K562 (cell line): ENCODE results near the gene FAM114A1. TPM values are rescaled to one million over a fixed set of nuclear protein-coding genes. Genes with fewer than 3 reads are reported as not detected.

Source experiments
- ATAC-seq: fragments of 200-7000 bp; cut with Tn5 transposase; 3 replicates; pipeline ENCODE4 v1.9.1; 2020; ENCODE audit warnings: moderate library complexity
- BruUV-seq: library from RNA; stranded (reverse); fragments of 400-500 nt; replicated peaks from 2 replicates; lab custom pipeline; 2021; lab: Mats Ljungman, UMichigan
- CTCF ChIA-PET: fragments of 300-600 bp; formaldehyde crosslinking; extraction: SDS; loops from one replicate; lab custom pipeline; 2021; ENCODE audit warnings: low intra/inter-chr PET ratio; lab: Yijun Ruan, JAX
- POLR2A ChIA-PET: fragments of 300-600, 350-650 bp; sonication (Branson Sonifier 250); formaldehyde crosslinking; extraction: SDS; loops from one replicate; lab custom pipeline; 2021; ENCODE audit warnings: antibody characterized with exemption, inconsistent platforms; lab: Yijun Ruan, JAX
- DNase-seq, 4 experiments: peaks; one replicate each; pipeline versions ENCODE4 v3.0.0 to v3.0.0-alpha.2; 2011 to 2018; ENCODE audit warnings: low spot score in 3 of 4, mixed read lengths in 3 of 4; ENCODE audit errors: extremely low read depth in 1 of 4
- FAIRE-seq: peaks from 2 replicates; lab custom pipeline; 2011; peaks lifted over from hg19 to GRCh38; lab: Jason Lieb, UNC
- H2AFZ ChIP-seq: 2 replicates; pipeline ENCODE4 v1.6.0; 2011; ENCODE audit warnings: low read depth, low read length, control low read depth, inconsistent platforms
- H3K27ac ChIP-seq: fragments of 200-600 bp; 3 replicates; pipeline ENCODE4 v1.8.0; 2011; ENCODE audit warnings: low read depth, mild to moderate bottlenecking, control low read depth, inconsistent platforms, low read length, moderate library complexity, mixed read lengths; ENCODE audit errors: extremely low read depth
- H3K27me3 ChIP-seq, 2 experiments: fragments of 300-600 bp in 1 of 2; 2 replicates in 1 of 2; 3 replicates in 1 of 2; pipeline versions ENCODE4 v1.6.0 to v1.8.0; 2011; ENCODE audit warnings: inconsistent platforms in 2 of 2, low read length in 2 of 2, mild to moderate bottlenecking in 1 of 2, mixed read lengths in 1 of 2, moderate library complexity in 1 of 2; ENCODE audit not compliant: control insufficient read depth in 2 of 2, insufficient read depth in 2 of 2
- H3K36me3 ChIP-seq: fragments of 300-600 bp; 3 replicates; pipeline ENCODE4 v1.8.0; 2011; ENCODE audit warnings: mild to moderate bottlenecking, low read length, inconsistent platforms; ENCODE audit not compliant: control insufficient read depth, insufficient read depth
- H3K4me1 ChIP-seq, 2 experiments: fragments of 200-600 bp in 1 of 2; replicated peaks in 1 of 2; 2 replicates in 1 of 2; 3 replicates in 1 of 2; pipeline versions ENCODE4 v1.5.1 to v1.8.0; 2011; ENCODE audit warnings: inconsistent platforms in 2 of 2, low read length in 2 of 2, mild to moderate bottlenecking in 1 of 2, mixed read lengths in 1 of 2, moderate library complexity in 1 of 2; ENCODE audit not compliant: control insufficient read depth in 2 of 2, insufficient read depth in 2 of 2
- H3K4me2 ChIP-seq: 2 replicates; pipeline ENCODE4 v1.6.1; 2011; ENCODE audit warnings: low read length, control low read depth, inconsistent platforms, mixed read lengths; ENCODE audit not compliant: insufficient read depth
- H3K4me3 ChIP-seq: fragments of 200-600 bp; sonication (generic), shearing (Covaris generic); 2 replicates; pipeline ENCODE4 v1.5.1; 2016; ENCODE audit warnings: control low read depth, inconsistent platforms
- H3K79me2 ChIP-seq: fragments of 200-600 bp; 3 replicates; pipeline ENCODE4 v1.8.0; 2011; ENCODE audit warnings: low read length, inconsistent platforms; ENCODE audit not compliant: control insufficient read depth, insufficient read depth
- H3K9ac ChIP-seq, 2 experiments: 2 replicates each; pipeline versions ENCODE4 v1.6.0 to v1.6.1; 2011; ENCODE audit warnings: low read depth in 2 of 2, low read length in 2 of 2, control low read depth in 1 of 2, inconsistent platforms in 1 of 2, mild to moderate bottlenecking in 1 of 2, mixed read lengths in 1 of 2; ENCODE audit not compliant: insufficient read depth in 1 of 2
- H3K9me1 ChIP-seq: one replicate; pipeline ENCODE4 v1.6.0; 2011; ENCODE audit warnings: inconsistent platforms, mild to moderate bottlenecking, low read length, moderate library complexity; ENCODE audit not compliant: control insufficient read depth, insufficient read depth
- H3K9me3 ChIP-seq: replicated peaks from 2 replicates; pipeline ENCODE4 v1.5.1; 2011; ENCODE audit warnings: low read depth, low read length, inconsistent platforms; ENCODE audit not compliant: control insufficient read depth, insufficient read depth
- H4K20me1 ChIP-seq: replicated peaks from 2 replicates; pipeline ENCODE4 v1.6.1; 2011; ENCODE audit warnings: low read length, inconsistent platforms, mixed read lengths; ENCODE audit not compliant: control insufficient read depth, insufficient read depth
- ARID4B ChIP-seq: sonication (generic); formaldehyde crosslinking; IDR thresholded peaks from 2 replicates; pipeline ENCODE4 v1.8.0; 2022; ENCODE audit warnings: mild to moderate bottlenecking, missing genetic modification reagents
- CEBPG ChIP-seq, 3 experiments: fragments of 200-800 bp in 1 of 3; sonication (Bioruptor generic) in 1 of 3; sonication (generic) in 1 of 3; formaldehyde crosslinking in 1 of 3; IDR thresholded peaks in 2 of 3; conservative IDR thresholded peaks in 1 of 3; 2 replicates each; pipeline versions ENCODE4 v1.6.1 to v1.8.0; 2016 to 2022; ENCODE audit warnings: missing compliant biosample characterization in 2 of 3, missing genetic modification characterization in 2 of 3, mild to moderate bottlenecking in 1 of 3, missing genetic modification reagents in 1 of 3
- NR1H2 ChIP-seq: sonication (generic); formaldehyde crosslinking; IDR thresholded peaks from 2 replicates; pipeline ENCODE4 v1.4.0; 2020; ENCODE audit warnings: mild to moderate bottlenecking, missing genetic modification reagents
- ZNF282 ChIP-seq: sonication (generic); formaldehyde crosslinking; IDR thresholded peaks from 2 replicates; pipeline ENCODE4 v1.8.1; 2023; ENCODE audit warnings: missing genetic modification reagents
- WGBS: fragments of 100-300 bp; shearing (Covaris generic); methylation state at CpG from one replicate; pipeline ENCODE4 v1.1.6; 2016; ENCODE audit warnings: low coverage, mixed read lengths; ENCODE audit not compliant: insufficient coverage; ENCODE audit errors: missing lambda C conversion rate; 5-methylcytosine and 5-hydroxymethylcytosine counted together
- in situ Hi-C: fragments of 300-500 bp; cut with MboI; formaldehyde crosslinking; loops from 4 replicates; pipeline ENCODE4 v1.15.0; 2018; ENCODE audit warnings: inconsistent platforms, mixed read lengths
- intact Hi-C: fragments of 100-400 bp; cut with micrococcal nuclease; formaldehyde crosslinking; loops from 2 replicates; pipeline ENCODE4 v1.14.2; 2022
- polyA plus RNA-seq, 8 experiments: library from polyadenylated mRNA; depleted of rRNA in 4 of 8; stranded (reverse) in 5 of 8; unstranded in 3 of 8; fragments of >200 nt; fragmentation: Nextera tagmentation in 2 of 8; fragmentation: Illumina TruSeq in 1 of 8; extraction: Ambion mirVana in 2 of 8; extraction: Trizol in 1 of 8; gene quantifications; 2 replicates each; pipeline versions ENCODE4 v1.2.1 to v1.2.3, GENCODE V29; 2011 to 2014; ENCODE audit warnings: inconsistent platforms in 1 of 8, missing spikeins in 1 of 8
- total RNA-seq, 7 experiments: library from RNA; depleted of rRNA in 6 of 7; stranded (reverse); fragments of >200 nt in 6 of 7; fragmentation: Illumina TruSeq in 2 of 7; extraction: Trizol in 2 of 7; gene quantifications; 2 replicates each; pipeline versions ENCODE4 v1.2.1 to v1.2.3, GENCODE V29; 2011 to 2021; ENCODE audit warnings: low replicate concordance in 1 of 7

The FAM114A1 gene
- total and polyA plus RNA-seq, 9 of the 15 experiments (the other 6 are each of a cell fraction or from before 2014, with no cell fraction given) = 1.8 to 12.0 (median 4.3) TPM

GRCh38 chr4:38965866-38966265, 98.3 kb downstream of the FAM114A1 start:
- DNase-seq (no peak), ATAC-seq (no peak), FAIRE-seq (no peak)
- no TSS peak for BruUV-seq
- TF ChIP-seq CEBPG (CRISPR knock-in tag; IDR thresholded peaks at IDR 0.05) (no peak), CEBPG (tag; conservative IDR thresholded peaks at IDR 0.05 in 1 of 2, IDR thresholded peaks at IDR 0.05 in 1 of 2) (0 out of 4 replicates have a peak, but pooled peaks of 1 of the 2 experiments have one; percentile 9), ARID4B (CRISPR knock-in tag) (no peak), NR1H2 (CRISPR knock-in tag) (no peak), ZNF282 (CRISPR knock-in tag) (no peak)
- intact Hi-C loops = no loop called here
- no peak overlapping the region for H3K4me2 ChIP-seq
- no peaks in the 10 kb centered on the region for H3K27me3 ChIP-seq
- no peak overlapping the region for H3K27ac ChIP-seq
- CTCF ChIA-PET = no interaction called here
- H3K9me1 ChIP-seq = no peaks in the 10 kb centered on the region
- 63% methylated on average over 3 of the region's 3 CpGs for WGBS
- no peaks in the 10 kb centered on the region; a peak in 1 of 5 replicates for H3K4me1 ChIP-seq
- H2AFZ ChIP-seq = no peak overlapping the region
- no peak overlapping the region for H3K4me3 ChIP-seq
- H3K9me3 ChIP-seq = no peaks in the 10 kb centered on the region
- POLR2A ChIA-PET = no interaction called here
- no peak overlapping the region for H3K9ac ChIP-seq
- in situ Hi-C loops = no loop called here
- no peaks in the 10 kb centered on the region for H3K36me3 ChIP-seq
- H4K20me1 ChIP-seq = no peaks in the 10 kb centered on the region
- no peaks in the 10 kb centered on the region for H3K79me2 ChIP-seq
